HepG2 (cell line): ENCODE data around the gene DPH2. TPM values are rescaled to one million over a fixed set of nuclear protein-coding genes. Genes with fewer than 3 reads are reported as not detected.

Experiments used
- ATAC-seq: fragments of 200-7000 bp; cut with Tn5 transposase; 3 replicates; pipeline ENCODE4 v1.9.1; 2020; ENCODE audit warnings: mild to moderate bottlenecking, moderate library complexity
- BruUV-seq: library from RNA; stranded (reverse); fragments of 400-500 nt; replicated peaks from 2 replicates; lab custom pipeline; 2021; lab: Mats Ljungman, UMichigan
- CTCF ChIA-PET: fragments of 300-600 bp; formaldehyde crosslinking; extraction: SDS; loops from one replicate; lab custom pipeline; 2021; ENCODE audit warnings: low total read pairs, inconsistent platforms, low intra/inter-chr PET ratio; lab: Yijun Ruan, JAX
- POLR2A ChIA-PET: fragments of 350-600 bp; sonication (Branson Sonifier 250); formaldehyde crosslinking; loops from one replicate; lab custom pipeline; 2020; ENCODE audit warnings: antibody characterized with exemption, inconsistent platforms; lab: Yijun Ruan, JAX
- DNase-seq: peaks from one replicate; pipeline ENCODE4 v3.0.0-alpha.2; 2015; ENCODE audit warnings: low spot score
- FAIRE-seq: peaks from 3 replicates; lab custom pipeline; 2011; peaks lifted over from hg19 to GRCh38; lab: Jason Lieb, UNC
- H2AFZ ChIP-seq: one replicate; pipeline ENCODE4 v1.6.1; 2011; ENCODE audit warnings: low read length, inconsistent platforms
- H3K27ac ChIP-seq: fragments of 300-600 bp; 3 replicates; pipeline ENCODE4 v1.8.0; 2011; ENCODE audit warnings: mixed run types, mild to moderate bottlenecking, mixed read lengths, low read length, inconsistent platforms; ENCODE audit not compliant: insufficient read depth; ENCODE audit errors: extremely low read length
- H3K27me3 ChIP-seq, 2 experiments: fragments of 200-600 bp in 1 of 2; 2 replicates in 1 of 2; 3 replicates in 1 of 2; pipeline versions ENCODE4 v1.6.0 to v1.8.0; 2011; ENCODE audit warnings: low read length in 2 of 2, mild to moderate bottlenecking in 2 of 2, moderate library complexity in 2 of 2, inconsistent platforms in 1 of 2; ENCODE audit not compliant: insufficient read depth in 2 of 2, control insufficient read depth in 1 of 2
- H3K36me3 ChIP-seq, 2 experiments: fragments of 200-600 bp in 1 of 2; replicated peaks in 1 of 2; 2 replicates in 1 of 2; 3 replicates in 1 of 2; pipeline versions ENCODE4 v1.5.1 to v1.8.0; 2011; ENCODE audit warnings: low read length in 2 of 2, inconsistent platforms in 1 of 2; ENCODE audit not compliant: insufficient read depth in 2 of 2, control insufficient read depth in 1 of 2
- H3K4me1 ChIP-seq: 2 replicates; pipeline ENCODE4 v1.5.1; 2012; ENCODE audit warnings: low read length, inconsistent platforms; ENCODE audit not compliant: insufficient read depth
- H3K4me2 ChIP-seq: 2 replicates; pipeline ENCODE4 v1.6.0; 2011; ENCODE audit warnings: low read depth, low read length, inconsistent platforms
- H3K4me3 ChIP-seq, 3 experiments: fragments of 200-600 bp in 1 of 3; sonication (generic), shearing (Covaris generic) in 1 of 3; replicated peaks in 1 of 3; 2 replicates each; pipeline ENCODE4 v1.5.1; 2011 to 2016; ENCODE audit warnings: low read length in 3 of 3, inconsistent platforms in 2 of 3, low read depth in 2 of 3, mild to moderate bottlenecking in 2 of 3, control low read depth in 1 of 3, mixed read lengths in 1 of 3; ENCODE audit not compliant: insufficient read depth in 1 of 3
- H3K79me2 ChIP-seq: one replicate; pipeline ENCODE4 v1.6.1; 2011; ENCODE audit warnings: low read length, inconsistent platforms; ENCODE audit not compliant: insufficient read depth
- H3K9ac ChIP-seq: 2 replicates; pipeline ENCODE4 v1.6.0; 2011; ENCODE audit warnings: mild to moderate bottlenecking, low read depth, low read length, inconsistent platforms; ENCODE audit not compliant: insufficient read depth
- H3K9me3 ChIP-seq: 2 replicates; pipeline ENCODE4 v1.5.1; 2012; ENCODE audit warnings: mild to moderate bottlenecking, low read length
- H4K20me1 ChIP-seq: 2 replicates; pipeline ENCODE4 v1.6.0; 2011; ENCODE audit warnings: inconsistent platforms, mild to moderate bottlenecking, low read length, moderate library complexity; ENCODE audit not compliant: insufficient read depth
- ATF6 ChIP-seq: sonication (generic); formaldehyde crosslinking; conservative IDR thresholded peaks from 2 replicates; pipeline ENCODE4 v1.4.0; 2020; ENCODE audit warnings: missing genetic modification reagents
- BHLHE40 ChIP-seq: IDR thresholded peaks from 2 replicates; pipeline ENCODE4 v1.6.1; 2011; ENCODE audit warnings: low read length, improper control_type of control experiment
- CAMTA2 ChIP-seq: sonication (generic); formaldehyde crosslinking; IDR thresholded peaks from 2 replicates; pipeline ENCODE4 v1.4.0; 2020; ENCODE audit warnings: mild to moderate bottlenecking, missing genetic modification reagents, borderline replicate concordance
- CCDC6 ChIP-seq: sonication (generic); formaldehyde crosslinking; IDR thresholded peaks from 2 replicates; pipeline ENCODE4 v1.8.1; 2022; ENCODE audit warnings: mild to moderate bottlenecking, missing genetic modification reagents, moderate library complexity
- ELF4 ChIP-seq: sonication (generic); formaldehyde crosslinking; IDR thresholded peaks from 2 replicates; pipeline ENCODE4 v1.5.0; 2020; ENCODE audit warnings: missing genetic modification reagents, mild to moderate bottlenecking, moderate library complexity, borderline replicate concordance
- ELK4 ChIP-seq: sonication (generic); formaldehyde crosslinking; IDR thresholded peaks from 2 replicates; pipeline ENCODE4 v1.9.0; 2021; ENCODE audit warnings: missing genetic modification reagents, borderline replicate concordance
- KLF15 ChIP-seq: sonication (generic); formaldehyde crosslinking; IDR thresholded peaks from 2 replicates; pipeline ENCODE4 v1.8.1; 2023; ENCODE audit warnings: borderline replicate concordance, mild to moderate bottlenecking, inconsistent platforms, missing genetic modification reagents, mixed read lengths
- MIXL1 ChIP-seq: IDR thresholded peaks from 2 replicates; pipeline ENCODE4 v1.6.1; 2016
- NR3C1 ChIP-seq: sonication (generic); formaldehyde crosslinking; IDR thresholded peaks from 2 replicates; pipeline ENCODE4 v1.4.0; 2020; ENCODE audit warnings: missing genetic modification reagents
- PHF21A ChIP-seq: sonication (generic); formaldehyde crosslinking; IDR thresholded peaks from 2 replicates; pipeline ENCODE4 v1.5.0; 2020; ENCODE audit warnings: mild to moderate bottlenecking, missing genetic modification reagents
- PRDM15 ChIP-seq: sonication (generic); formaldehyde crosslinking; IDR thresholded peaks from 2 replicates; pipeline ENCODE4 v1.4.0; 2020; ENCODE audit warnings: missing genetic modification reagents
- THAP9 ChIP-seq: sonication (generic); formaldehyde crosslinking; IDR thresholded peaks from 2 replicates; pipeline ENCODE4; 2020; ENCODE audit warnings: missing genetic modification reagents, mild to moderate bottlenecking, borderline replicate concordance
- ZNF354B ChIP-seq: sonication (generic); formaldehyde crosslinking; IDR thresholded peaks from 2 replicates; pipeline ENCODE4 v1.8.0; 2022; ENCODE audit warnings: mild to moderate bottlenecking, missing genetic modification reagents
- WGBS: methylation state at CpG from one replicate; pipeline ENCODE4 v1.1.6; 2017; ENCODE audit warnings: low lambda C conversion rate; 5-methylcytosine and 5-hydroxymethylcytosine counted together
- in situ Hi-C: cut with HindIII; loops from 2 replicates; pipeline ENCODE4 v1.10.0; 2017; ENCODE audit warnings: low pct_unique_long_range_greater_than_20kb; ENCODE audit not compliant: extremely low pct_ligation_motif_present
- intact Hi-C: fragments of 100-400 bp; cut with micrococcal nuclease; formaldehyde crosslinking; loops from one replicate; pipeline ENCODE4 v1.10.0; 2022; ENCODE audit not compliant: unreplicated experiment
- polyA plus RNA-seq, 8 experiments: library from polyadenylated mRNA; depleted of rRNA in 3 of 8; stranded (reverse) in 7 of 8; unstranded in 1 of 8; fragments of >200 nt; fragmentation: Illumina TruSeq in 4 of 8; extraction: Trizol in 4 of 8; gene quantifications; 2 replicates each; pipeline versions ENCODE4 v1.2.1 to v1.2.3, GENCODE V29; 2011 to 2016; ENCODE audit warnings: low read depth in 4 of 8, missing spikeins in 1 of 8, mixed read lengths in 1 of 8; ENCODE audit not compliant: insufficient read depth in 1 of 8
- total RNA-seq, 5 experiments: library from RNA; depleted of rRNA; stranded (reverse); fragments of >200 nt; fragmentation: Illumina TruSeq; extraction: Trizol; gene quantifications; 2 replicates each; pipeline ENCODE4 v1.2.3, GENCODE V29; 2016; ENCODE audit warnings: low read depth in 1 of 5

The DPH2 gene
- total and polyA plus RNA-seq, 2 of the 13 experiments (the other 11 are each of a cell fraction or from before 2014, with no cell fraction given), result 32.2 to 38.3 TPM

- Histone ChIP-seq H4K20me1 (0 out of 2 replicates have a peak, but pooled peaks cover 2% of the 10 kb centered on the region), H3K9ac (no peak overlapping the region), H3K79me2 (no peaks in the 10 kb centered on the region), H3K4me1 (peaks cover 24% of the 10 kb centered on the region), H3K36me3 (no peaks in the 10 kb centered on the region; a peak in 1 of 5 replicates), H3K4me2 (no peak overlapping the region), H3K4me3 (no peak overlapping the region), H2AFZ (no peak overlapping the region), H3K27ac (no peak overlapping the region), H3K9me3 (no peaks in the 10 kb centered on the region), H3K27me3 (no peaks in the 10 kb centered on the region)
- 98% methylated on average over 4 of the region's 10 CpGs for WGBS
- no TSS peak for BruUV-seq
- intact Hi-C loops (loop anchor here (10.0 kb wide), 1 partner anchor 104 kb away; the partner anchor contains the start of gene SLC6A9), in situ Hi-C loops (loop anchor here (5.0 kb wide), 2 partner anchors 173 to 403 kb away; no protein-coding TSS in a partner anchor)
- CTCF ChIA-PET, result no interaction called here
- POLR2A ChIA-PET, result interaction anchor here (1.3 to 1.9 kb wide), 3 partner anchors 45 to 280 kb away, joined by 4 to 7 read pairs (median 5); partner anchors contain the start of genes ATP6V0B, KDM4A and ST3GAL3
- ATAC-seq (peak; percentile 18; the same call in 2 of the 3 replicates), FAIRE-seq (no peak), DNase-seq (no peak)
- TF ChIP-seq KLF15 (CRISPR knock-in tag) (no peak), THAP9 (CRISPR knock-in tag) (no peak), NR3C1 (CRISPR knock-in tag) (no peak), ZNF354B (CRISPR knock-in tag) (no peak), BHLHE40 (no peak), MIXL1 (no peak), CAMTA2 (CRISPR knock-in tag) (no peak), PHF21A (CRISPR knock-in tag) (no peak), ATF6 (CRISPR knock-in tag) (no peak), ELF4 (CRISPR knock-in tag) (no peak), PRDM15 (CRISPR knock-in tag) (no peak), CCDC6 (CRISPR knock-in tag) (no peak), ELK4 (CRISPR knock-in tag) (no peak)
These were observed 39.5 kb upstream of the DPH2 start for GRCh38 chr1:43930168-43930948.
